D721Med (cell line): ENCODE results near the gene MPHOSPH9.

Experiments
- DNase-seq: peaks from one replicate; pipeline ENCODE4 v3.0.0; 2011; ENCODE audit warnings: low spot score; ENCODE audit not compliant: insufficient read length
- FAIRE-seq: peaks from 2 replicates; lab custom pipeline; 2011; peaks lifted over from hg19 to GRCh38; lab: Jason Lieb, UNC
- TF ChIP-seq, protein P1 (sequence below): IDR thresholded peaks from 2 replicates; pipeline ENCODE4 v1.5.1; 2012; ENCODE audit warnings: mild to moderate bottlenecking, control low read depth; ENCODE audit not compliant: insufficient read depth; ENCODE audit errors: missing control alignments

The MPHOSPH9 gene, protein sequence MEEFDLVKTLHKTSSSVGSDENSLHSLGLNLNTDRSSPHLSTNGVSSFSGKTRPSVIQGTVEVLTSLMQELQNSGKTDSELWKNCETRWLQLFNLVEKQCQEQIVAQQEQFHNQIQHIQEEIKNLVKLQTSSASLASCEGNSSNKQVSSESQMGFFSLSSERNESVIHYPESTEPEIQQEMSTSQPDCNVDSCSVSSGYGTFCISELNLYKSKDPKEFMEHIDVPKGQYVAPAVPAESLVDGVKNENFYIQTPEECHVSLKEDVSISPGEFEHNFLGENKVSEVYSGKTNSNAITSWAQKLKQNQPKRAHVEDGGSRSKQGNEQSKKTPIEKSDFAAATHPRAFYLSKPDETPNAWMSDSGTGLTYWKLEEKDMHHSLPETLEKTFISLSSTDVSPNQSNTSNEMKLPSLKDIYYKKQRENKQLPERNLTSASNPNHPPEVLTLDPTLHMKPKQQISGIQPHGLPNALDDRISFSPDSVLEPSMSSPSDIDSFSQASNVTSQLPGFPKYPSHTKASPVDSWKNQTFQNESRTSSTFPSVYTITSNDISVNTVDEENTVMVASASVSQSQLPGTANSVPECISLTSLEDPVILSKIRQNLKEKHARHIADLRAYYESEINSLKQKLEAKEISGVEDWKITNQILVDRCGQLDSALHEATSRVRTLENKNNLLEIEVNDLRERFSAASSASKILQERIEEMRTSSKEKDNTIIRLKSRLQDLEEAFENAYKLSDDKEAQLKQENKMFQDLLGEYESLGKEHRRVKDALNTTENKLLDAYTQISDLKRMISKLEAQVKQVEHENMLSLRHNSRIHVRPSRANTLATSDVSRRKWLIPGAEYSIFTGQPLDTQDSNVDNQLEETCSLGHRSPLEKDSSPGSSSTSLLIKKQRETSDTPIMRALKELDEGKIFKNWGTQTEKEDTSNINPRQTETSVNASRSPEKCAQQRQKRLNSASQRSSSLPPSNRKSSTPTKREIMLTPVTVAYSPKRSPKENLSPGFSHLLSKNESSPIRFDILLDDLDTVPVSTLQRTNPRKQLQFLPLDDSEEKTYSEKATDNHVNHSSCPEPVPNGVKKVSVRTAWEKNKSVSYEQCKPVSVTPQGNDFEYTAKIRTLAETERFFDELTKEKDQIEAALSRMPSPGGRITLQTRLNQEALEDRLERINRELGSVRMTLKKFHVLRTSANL

DNA sequence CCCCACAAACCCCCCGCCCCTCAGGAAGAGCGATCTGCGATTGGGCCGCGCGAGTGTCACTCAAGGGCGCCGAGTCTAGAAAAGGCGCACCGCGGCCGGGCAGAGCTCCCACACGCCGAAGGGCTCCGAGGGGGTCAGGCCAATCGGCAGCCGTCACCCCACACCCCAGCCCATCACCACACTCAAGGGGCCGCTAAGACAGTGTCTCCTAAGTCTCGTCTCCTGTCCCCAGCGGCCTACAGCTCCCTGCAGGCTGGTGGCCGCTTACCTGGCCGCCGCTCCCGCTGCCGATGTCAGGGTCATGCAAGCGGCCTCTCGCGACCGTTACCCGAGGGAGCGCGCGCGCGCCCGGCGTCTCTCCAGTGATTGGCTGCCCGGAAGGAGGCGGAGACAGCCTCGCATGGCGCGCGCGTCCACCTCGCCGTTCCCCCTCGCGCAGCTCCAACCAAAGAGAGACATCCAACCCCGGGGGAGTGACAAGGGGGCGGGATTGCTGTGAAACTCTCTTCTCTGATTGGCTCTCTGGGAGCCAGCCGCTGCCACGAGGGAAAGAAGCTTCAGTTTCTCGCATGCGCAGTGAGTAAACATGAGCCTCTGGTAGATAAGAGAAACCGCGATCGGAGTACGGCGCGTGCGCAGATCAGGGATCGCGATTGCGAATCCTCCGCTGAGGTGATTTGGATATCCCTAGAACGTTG, at the start of gene MPHOSPH9, which contains the start of gene MTRFR:
Gene MPHOSPH9 (minus strand): TSS at position 335 of the 698 bp plus-strand sequence. CDS start 2,777 bp downstream, outside the sequence.
Gene MTRFR (plus strand): TSS at position 630 of the 698 bp plus-strand sequence. CDS start 20,239 bp downstream, outside the sequence.
- peak; percentile 21 for FAIRE-seq
- TF ChIP-seq, protein P1, sequence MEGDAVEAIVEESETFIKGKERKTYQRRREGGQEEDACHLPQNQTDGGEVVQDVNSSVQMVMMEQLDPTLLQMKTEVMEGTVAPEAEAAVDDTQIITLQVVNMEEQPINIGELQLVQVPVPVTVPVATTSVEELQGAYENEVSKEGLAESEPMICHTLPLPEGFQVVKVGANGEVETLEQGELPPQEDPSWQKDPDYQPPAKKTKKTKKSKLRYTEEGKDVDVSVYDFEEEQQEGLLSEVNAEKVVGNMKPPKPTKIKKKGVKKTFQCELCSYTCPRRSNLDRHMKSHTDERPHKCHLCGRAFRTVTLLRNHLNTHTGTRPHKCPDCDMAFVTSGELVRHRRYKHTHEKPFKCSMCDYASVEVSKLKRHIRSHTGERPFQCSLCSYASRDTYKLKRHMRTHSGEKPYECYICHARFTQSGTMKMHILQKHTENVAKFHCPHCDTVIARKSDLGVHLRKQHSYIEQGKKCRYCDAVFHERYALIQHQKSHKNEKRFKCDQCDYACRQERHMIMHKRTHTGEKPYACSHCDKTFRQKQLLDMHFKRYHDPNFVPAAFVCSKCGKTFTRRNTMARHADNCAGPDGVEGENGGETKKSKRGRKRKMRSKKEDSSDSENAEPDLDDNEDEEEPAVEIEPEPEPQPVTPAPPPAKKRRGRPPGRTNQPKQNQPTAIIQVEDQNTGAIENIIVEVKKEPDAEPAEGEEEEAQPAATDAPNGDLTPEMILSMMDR, result no peak
- peak; percentile 65 for DNase-seq

DNA sequence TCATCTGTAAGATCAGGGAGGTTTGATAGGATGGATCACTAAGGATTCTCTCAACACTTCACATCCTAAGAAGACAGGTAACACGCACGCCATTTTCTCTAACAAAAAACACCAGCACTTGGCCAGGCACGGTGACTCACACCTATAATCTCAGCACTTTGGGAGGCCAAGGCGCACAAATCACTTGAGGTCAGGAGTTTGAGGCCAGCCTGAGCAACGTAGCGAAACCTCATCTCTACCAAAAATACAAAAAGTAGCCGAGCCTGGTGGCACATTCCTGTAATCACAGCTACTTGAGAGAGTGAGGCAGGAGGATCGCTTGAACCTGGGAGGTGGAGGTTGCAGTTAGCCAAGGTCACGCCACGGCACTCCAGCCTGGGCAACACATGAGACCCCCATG, 49.2 kb upstream of the MPHOSPH9 start:
- TF ChIP-seq, protein P1, result no peak
- DNase-seq, result no peak
- no peak for FAIRE-seq

DNA sequence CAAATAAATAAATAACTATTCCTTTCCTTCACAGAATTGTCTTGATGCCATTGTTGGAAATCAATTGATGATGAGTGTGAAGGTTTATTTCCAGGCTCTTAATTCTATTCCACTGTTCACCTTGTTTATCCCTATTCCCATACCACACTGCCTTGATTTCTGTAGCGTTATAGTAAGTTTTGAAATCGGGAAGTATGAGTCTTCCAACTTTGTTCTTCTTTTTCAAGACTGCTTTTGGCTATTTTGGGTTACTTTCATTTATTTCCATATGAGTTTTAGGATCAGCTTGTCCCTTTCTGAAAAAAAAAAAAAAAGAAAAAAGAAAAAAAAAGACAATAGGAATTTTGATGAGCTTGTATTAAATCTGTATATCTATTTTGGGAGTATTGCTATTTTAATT, 48.0 kb upstream of the MPHOSPH9 start:
- TF ChIP-seq, protein P1, result no peak
- no peak for FAIRE-seq
- DNase-seq, result no peak

DNA sequence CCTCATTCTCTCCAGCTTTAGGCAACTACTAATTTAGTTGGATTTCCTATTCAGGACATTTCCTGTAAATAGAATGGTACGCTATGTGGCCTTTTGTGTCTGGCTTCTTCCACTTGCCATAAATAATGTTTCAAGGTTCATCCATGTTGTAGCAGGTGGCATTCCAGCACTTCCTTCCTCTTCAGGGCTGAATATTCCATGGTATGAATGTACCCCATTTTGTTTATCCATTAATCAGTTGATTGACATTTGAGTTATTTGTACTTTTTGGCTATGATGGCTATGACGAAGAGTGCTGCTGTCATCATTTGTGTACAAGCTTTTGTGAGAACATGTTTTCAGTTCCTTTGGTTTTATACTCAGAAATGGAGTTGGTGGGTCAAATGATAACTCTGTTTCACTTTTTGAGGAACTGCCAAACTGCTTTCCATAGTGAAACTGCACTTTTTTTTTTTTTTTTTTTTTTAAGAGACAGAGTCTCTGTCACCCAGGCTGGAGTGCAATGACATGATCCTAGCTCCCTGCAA, 45.2 kb upstream of the MPHOSPH9 start:
- FAIRE-seq (no peak), DNase-seq (no peak)
- TF ChIP-seq, protein P1, result no peak

DNA sequence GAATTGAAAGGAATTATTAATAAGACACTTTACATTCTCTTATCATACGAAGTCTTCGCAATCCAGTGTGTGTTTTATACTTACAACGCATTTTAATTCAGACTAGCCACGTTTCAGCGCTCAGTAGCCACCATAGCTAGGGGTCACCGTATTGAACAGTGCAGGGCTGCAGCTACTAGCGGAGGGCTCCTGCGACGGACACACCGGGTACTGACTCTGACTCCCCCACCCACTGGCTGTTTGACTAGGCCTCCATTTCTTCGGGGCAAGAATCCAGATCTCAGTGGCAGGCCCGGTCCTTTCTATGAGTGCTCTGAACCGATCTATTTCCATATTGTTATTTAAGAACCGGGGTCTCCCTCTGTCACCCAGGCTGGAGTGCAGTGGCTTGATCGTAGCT, 40.2 kb upstream of the MPHOSPH9 start:
- TF ChIP-seq, protein P1, result no peak
- DNase-seq, result no peak
- no peak for FAIRE-seq

DNA sequence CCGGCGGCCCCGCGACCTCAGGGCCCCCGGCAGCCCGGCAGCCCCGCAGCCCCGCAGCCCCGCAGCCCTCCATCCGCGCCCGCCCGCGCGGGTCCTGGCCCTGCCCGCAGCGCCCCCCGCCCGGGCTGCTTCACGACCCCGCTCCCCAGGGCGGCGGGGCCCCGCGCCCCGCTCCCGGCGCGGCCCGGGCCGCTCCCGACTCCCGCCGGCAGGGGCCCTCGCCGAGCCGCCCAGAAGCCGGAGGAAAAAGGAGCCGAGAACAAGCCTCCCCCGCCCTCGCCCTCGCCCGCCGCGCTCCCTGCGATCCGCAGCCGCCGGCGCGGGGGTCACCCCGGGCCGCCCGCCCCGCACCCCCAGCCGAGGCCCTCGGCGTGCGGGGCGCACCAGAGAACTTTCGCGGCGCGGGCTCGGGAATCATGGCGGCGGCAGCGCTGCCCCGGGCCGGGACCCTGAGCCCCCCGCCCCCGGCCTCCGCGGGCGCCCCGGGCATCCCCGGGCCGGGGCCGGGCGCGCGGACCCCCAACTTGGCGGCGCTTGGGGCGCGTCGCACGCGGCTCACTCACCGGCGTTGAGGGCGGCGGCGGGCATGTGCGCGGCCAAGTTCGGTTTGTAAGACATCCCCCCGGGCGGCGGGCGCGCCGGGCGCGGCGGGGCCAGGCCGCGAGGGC, 38.2 kb upstream of the MPHOSPH9 start:
- no peak for FAIRE-seq
- DNase-seq, result peak; percentile 77
- TF ChIP-seq, protein P1, result peak; percentile 50
